K562 (cell line): ENCODE measurements around the gene RNASE7. TPM values are rescaled to one million over a fixed set of nuclear protein-coding genes. Genes with fewer than 3 reads are reported as not detected.

ENCODE experiments used
- ATAC-seq: fragments of 200-7000 bp; cut with Tn5 transposase; 3 replicates; pipeline ENCODE4 v1.9.1; 2020; ENCODE audit warnings: moderate library complexity
- BruUV-seq: library from RNA; stranded (reverse); fragments of 400-500 nt; replicated peaks from 2 replicates; lab custom pipeline; 2021; lab: Mats Ljungman, UMichigan
- CTCF ChIA-PET: fragments of 300-600 bp; formaldehyde crosslinking; extraction: SDS; loops from one replicate; lab custom pipeline; 2021; ENCODE audit warnings: low intra/inter-chr PET ratio; lab: Yijun Ruan, JAX
- POLR2A ChIA-PET: fragments of 300-600, 350-650 bp; sonication (Branson Sonifier 250); formaldehyde crosslinking; extraction: SDS; loops from one replicate; lab custom pipeline; 2021; ENCODE audit warnings: antibody characterized with exemption, inconsistent platforms; lab: Yijun Ruan, JAX
- DNase-seq, 4 experiments: peaks; one replicate each; pipeline versions ENCODE4 v3.0.0 to v3.0.0-alpha.2; 2011 to 2018; ENCODE audit warnings: low spot score in 3 of 4, mixed read lengths in 3 of 4; ENCODE audit errors: extremely low read depth in 1 of 4
- FAIRE-seq: peaks from 2 replicates; lab custom pipeline; 2011; peaks lifted over from hg19 to GRCh38; lab: Jason Lieb, UNC
- H2AFZ ChIP-seq: 2 replicates; pipeline ENCODE4 v1.6.0; 2011; ENCODE audit warnings: low read depth, low read length, control low read depth, inconsistent platforms
- H3K27ac ChIP-seq: fragments of 200-600 bp; 3 replicates; pipeline ENCODE4 v1.8.0; 2011; ENCODE audit warnings: low read depth, mild to moderate bottlenecking, control low read depth, inconsistent platforms, low read length, moderate library complexity, mixed read lengths; ENCODE audit errors: extremely low read depth
- H3K27me3 ChIP-seq, 2 experiments: fragments of 300-600 bp in 1 of 2; 2 replicates in 1 of 2; 3 replicates in 1 of 2; pipeline versions ENCODE4 v1.6.0 to v1.8.0; 2011; ENCODE audit warnings: inconsistent platforms in 2 of 2, low read length in 2 of 2, mild to moderate bottlenecking in 1 of 2, mixed read lengths in 1 of 2, moderate library complexity in 1 of 2; ENCODE audit not compliant: control insufficient read depth in 2 of 2, insufficient read depth in 2 of 2
- H3K36me3 ChIP-seq: fragments of 300-600 bp; 3 replicates; pipeline ENCODE4 v1.8.0; 2011; ENCODE audit warnings: mild to moderate bottlenecking, low read length, inconsistent platforms; ENCODE audit not compliant: control insufficient read depth, insufficient read depth
- H3K4me1 ChIP-seq, 2 experiments: fragments of 200-600 bp in 1 of 2; replicated peaks in 1 of 2; 2 replicates in 1 of 2; 3 replicates in 1 of 2; pipeline versions ENCODE4 v1.5.1 to v1.8.0; 2011; ENCODE audit warnings: inconsistent platforms in 2 of 2, low read length in 2 of 2, mild to moderate bottlenecking in 1 of 2, mixed read lengths in 1 of 2, moderate library complexity in 1 of 2; ENCODE audit not compliant: control insufficient read depth in 2 of 2, insufficient read depth in 2 of 2
- H3K4me2 ChIP-seq: 2 replicates; pipeline ENCODE4 v1.6.1; 2011; ENCODE audit warnings: low read length, control low read depth, inconsistent platforms, mixed read lengths; ENCODE audit not compliant: insufficient read depth
- H3K4me3 ChIP-seq: fragments of 200-600 bp; sonication (generic), shearing (Covaris generic); 2 replicates; pipeline ENCODE4 v1.5.1; 2016; ENCODE audit warnings: control low read depth, inconsistent platforms
- H3K79me2 ChIP-seq: fragments of 200-600 bp; 3 replicates; pipeline ENCODE4 v1.8.0; 2011; ENCODE audit warnings: low read length, inconsistent platforms; ENCODE audit not compliant: control insufficient read depth, insufficient read depth
- H3K9ac ChIP-seq, 2 experiments: 2 replicates each; pipeline versions ENCODE4 v1.6.0 to v1.6.1; 2011; ENCODE audit warnings: low read depth in 2 of 2, low read length in 2 of 2, control low read depth in 1 of 2, inconsistent platforms in 1 of 2, mild to moderate bottlenecking in 1 of 2, mixed read lengths in 1 of 2; ENCODE audit not compliant: insufficient read depth in 1 of 2
- H3K9me1 ChIP-seq: one replicate; pipeline ENCODE4 v1.6.0; 2011; ENCODE audit warnings: inconsistent platforms, mild to moderate bottlenecking, low read length, moderate library complexity; ENCODE audit not compliant: control insufficient read depth, insufficient read depth
- H3K9me3 ChIP-seq: replicated peaks from 2 replicates; pipeline ENCODE4 v1.5.1; 2011; ENCODE audit warnings: low read depth, low read length, inconsistent platforms; ENCODE audit not compliant: control insufficient read depth, insufficient read depth
- H4K20me1 ChIP-seq: replicated peaks from 2 replicates; pipeline ENCODE4 v1.6.1; 2011; ENCODE audit warnings: low read length, inconsistent platforms, mixed read lengths; ENCODE audit not compliant: control insufficient read depth, insufficient read depth
- C11orf30 ChIP-seq: fragments of 450-650 bp; IDR thresholded peaks from 2 replicates; pipeline ENCODE4 v1.6.1; 2016; ENCODE audit warnings: low read depth, mild to moderate bottlenecking
- GMEB1 ChIP-seq: fragments of 250-450 bp; sonication (Bioruptor Pico); IDR thresholded peaks from 2 replicates; pipeline ENCODE4 v1.4.0; 2020; ENCODE audit warnings: mild to moderate bottlenecking
- HINFP ChIP-seq: fragments of 450-650 bp; conservative IDR thresholded peaks from 2 replicates; pipeline ENCODE4 v1.6.1; 2016; ENCODE audit warnings: missing genetic modification characterization, low read depth, mild to moderate bottlenecking, control low read depth, missing compliant biosample characterization
- HMG20B ChIP-seq: fragments of 250-450 bp; sonication (Bioruptor Pico); IDR thresholded peaks from 2 replicates; pipeline ENCODE4 v1.5.0; 2021; ENCODE audit warnings: mild to moderate bottlenecking
- KHSRP ChIP-seq: fragments of 450-650 bp; IDR thresholded peaks from 2 replicates; pipeline ENCODE4 v1.6.1; 2017
- MAFG ChIP-seq: fragments of 450-650 bp; conservative IDR thresholded peaks from 2 replicates; pipeline ENCODE4 v1.6.1; 2016; ENCODE audit warnings: missing genetic modification characterization, missing compliant biosample characterization
- MTA2 ChIP-seq: fragments of 450-650 bp; IDR thresholded peaks from 2 replicates; pipeline ENCODE4 v1.6.1; 2016; ENCODE audit warnings: low read depth
- PHF20 ChIP-seq: fragments of 450-650 bp; IDR thresholded peaks from 2 replicates; pipeline ENCODE4 v1.6.1; 2018; ENCODE audit not compliant: partially characterized antibody
- SPI1 ChIP-seq: IDR thresholded peaks from 2 replicates; pipeline ENCODE4 v1.6.1; 2011; ENCODE audit warnings: low read depth, low read length, control low read depth, borderline replicate concordance
- TAF1 ChIP-seq: IDR thresholded peaks from 2 replicates; pipeline ENCODE4 v1.6.1; 2011; ENCODE audit warnings: mild to moderate bottlenecking, low read length, moderate library complexity; ENCODE audit not compliant: insufficient read depth, control insufficient read depth, severe bottlenecking; ENCODE audit errors: extremely low read depth
- UBTF ChIP-seq, 2 experiments: IDR thresholded peaks; 2 replicates each; pipeline ENCODE4 v1.6.1; 2012; ENCODE audit warnings: improper control_type of control experiment in 2 of 2, low read depth in 2 of 2, low read length in 2 of 2, borderline replicate concordance in 1 of 2
- ZFX ChIP-seq: sonication (generic); formaldehyde crosslinking; IDR thresholded peaks from 2 replicates; pipeline ENCODE4 v1.8.0; 2022; ENCODE audit warnings: mild to moderate bottlenecking, missing genetic modification reagents, moderate library complexity
- WGBS: fragments of 100-300 bp; shearing (Covaris generic); methylation state at CpG from one replicate; pipeline ENCODE4 v1.1.6; 2016; ENCODE audit warnings: low coverage, mixed read lengths; ENCODE audit not compliant: insufficient coverage; ENCODE audit errors: missing lambda C conversion rate; 5-methylcytosine and 5-hydroxymethylcytosine counted together
- in situ Hi-C: fragments of 300-500 bp; cut with MboI; formaldehyde crosslinking; loops from 4 replicates; pipeline ENCODE4 v1.15.0; 2018; ENCODE audit warnings: inconsistent platforms, mixed read lengths
- intact Hi-C: fragments of 100-400 bp; cut with micrococcal nuclease; formaldehyde crosslinking; loops from 2 replicates; pipeline ENCODE4 v1.14.2; 2022
- polyA plus RNA-seq, 8 experiments: library from polyadenylated mRNA; depleted of rRNA in 4 of 8; stranded (reverse) in 5 of 8; unstranded in 3 of 8; fragments of >200 nt; fragmentation: Nextera tagmentation in 2 of 8; fragmentation: Illumina TruSeq in 1 of 8; extraction: Ambion mirVana in 2 of 8; extraction: Trizol in 1 of 8; gene quantifications; 2 replicates each; pipeline versions ENCODE4 v1.2.1 to v1.2.3, GENCODE V29; 2011 to 2014; ENCODE audit warnings: inconsistent platforms in 1 of 8, missing spikeins in 1 of 8
- total RNA-seq, 7 experiments: library from RNA; depleted of rRNA in 6 of 7; stranded (reverse); fragments of >200 nt in 6 of 7; fragmentation: Illumina TruSeq in 2 of 7; extraction: Trizol in 2 of 7; gene quantifications; 2 replicates each; pipeline versions ENCODE4 v1.2.1 to v1.2.3, GENCODE V29; 2011 to 2021; ENCODE audit warnings: low replicate concordance in 1 of 7

RNASE7 gene
- total and polyA plus RNA-seq, 9 of the 15 experiments (the other 6 are each of a cell fraction or from before 2014, with no cell fraction given) = not detected

DNA sequence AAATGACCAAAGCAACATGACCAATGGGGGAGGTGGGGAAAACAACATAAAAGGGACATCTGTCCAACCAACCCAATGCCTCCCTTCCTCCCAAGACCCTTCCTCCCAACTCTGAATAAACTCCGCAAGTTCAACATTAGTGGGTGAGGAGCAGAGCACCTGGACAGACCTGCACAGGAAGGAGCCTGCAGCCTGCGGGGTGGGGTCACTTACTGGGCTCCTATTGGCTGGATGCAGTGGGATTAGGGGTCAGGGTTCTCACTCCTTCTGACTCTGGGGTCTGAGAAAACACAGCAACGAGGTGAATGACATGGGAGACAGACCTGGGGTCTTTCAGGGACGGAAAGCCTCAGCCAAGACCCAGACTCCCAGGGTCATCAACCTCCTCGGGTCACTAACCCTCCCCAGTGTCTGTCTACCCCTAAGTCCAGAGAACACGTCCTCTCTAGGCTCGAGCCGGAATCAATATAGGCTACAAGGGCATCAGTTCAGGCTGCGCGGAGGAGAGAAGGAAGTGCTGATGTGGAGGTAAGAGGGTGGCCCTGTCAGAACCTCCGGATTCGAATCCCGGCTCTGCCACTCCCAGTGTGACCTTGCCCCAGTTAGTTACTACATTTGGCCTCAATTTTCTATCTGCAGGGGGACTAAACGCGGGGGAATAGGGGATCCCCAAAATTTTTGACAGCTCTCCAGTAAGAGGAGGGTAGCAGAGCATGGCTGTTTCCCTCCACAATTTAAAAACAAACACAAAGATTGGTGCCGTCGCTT lies 18.2 kb upstream of the RNASE7 start:
- Histone ChIP-seq H3K4me1 (peaks cover 35 to 39% of the 10 kb centered on the region in 2 experiments), H3K4me3 (peak overlapping the region; percentile 66), H2AFZ (peak overlapping the region; percentile 80), H3K9ac (peak overlapping the region; percentile 77 to 91), H3K9me1 (peaks cover 2% of the 10 kb centered on the region), H4K20me1 (no peaks in the 10 kb centered on the region)
- CTCF ChIA-PET = no interaction called here
- no TSS peak for BruUV-seq
- in situ Hi-C loops (no loop called here), intact Hi-C loops (no loop called here)
- POLR2A ChIA-PET = interaction anchor here (0.9 to 2.6 kb wide), 5 partner anchors 9 to 145 kb away, joined by 3 to 12 read pairs (median 3); no protein-coding TSS in a partner anchor
- TF ChIP-seq KHSRP (no peak), MTA2 (no peak), HMG20B (no peak), TAF1 (no peak), HINFP (tag) (no peak), UBTF (IDR thresholded peaks at IDR 0.05; ENCODE audit: borderline replicate concordance in 1 of 2, low read depth in 2 of 2, low read length in 2 of 2) (0 out of 4 replicates have a peak, but pooled peaks of 1 of the 2 experiments have one; percentile 36), C11orf30 (0 out of 2 replicates have a peak, but pooled peaks have one; percentile 14), ZFX (CRISPR knock-in tag) (no peak), PHF20 (no peak), GMEB1 (CRISPR knock-in tag) (no peak), MAFG (tag) (no peak), SPI1 (peak; percentile 35; the same call in 1 of the 2 replicates)
- TF ChIP-seq, all 486 proteins: peak for 3
- peak overlapping the region; percentile 79 for H3K27ac ChIP-seq
- no peaks in the 10 kb centered on the region for H3K27me3 ChIP-seq
- peak; percentile 40 for ATAC-seq
- H3K36me3 ChIP-seq = peaks cover 18% of the 10 kb centered on the region; the same call in 1 of the 3 replicates
- DNase-seq = peak in 1 of 4 experiments; percentile 30
- peak overlapping the region; percentile 82 for H3K4me2 ChIP-seq
- FAIRE-seq = peak; percentile 57
- no peaks in the 10 kb centered on the region for H3K9me3 ChIP-seq
- peaks cover 21% of the 10 kb centered on the region for H3K79me2 ChIP-seq
- 13% methylated on average over 17 of the region's 17 CpGs for WGBS
